Left ventricle myocardium inferior (tissue), 1 donor: Measurements from ENCODE around the gene SEH1L. TPM values are rescaled to one million over a fixed set of nuclear protein-coding genes. Genes with fewer than 3 reads are reported as not detected.
A peak's percentile ranks its signal among the peaks of the same experiment; 100 is the strongest.

Experiments used
- DNase-seq: peaks from one replicate; pipeline ENCODE4 v3.0.0-alpha.2; 2020
- H3K27ac ChIP-seq: fragments of 200-600 bp; replicated peaks from 2 replicates; pipeline ENCODE4 v1.8.0; 2021
- H3K27me3 ChIP-seq: fragments of 200-600 bp; 2 replicates; pipeline ENCODE4 v1.8.0; 2021; ENCODE audit warnings: low read depth
- H3K36me3 ChIP-seq: fragments of 200-600 bp; 2 replicates; pipeline ENCODE4 v1.8.0; 2021
- H3K4me1 ChIP-seq: fragments of 200-600 bp; 2 replicates; pipeline ENCODE4 v1.8.0; 2021
- H3K4me3 ChIP-seq: fragments of 200-600 bp; 2 replicates; pipeline ENCODE4 v1.8.0; 2021; ENCODE audit warnings: mild to moderate bottlenecking, moderate library complexity
- H3K9me3 ChIP-seq: fragments of 200-600 bp; replicated peaks from 2 replicates; pipeline ENCODE4 v1.8.0; 2021
- CTCF ChIP-seq: fragments of 200-600 bp; IDR thresholded peaks from 2 replicates; pipeline ENCODE4 v1.8.0; 2021; ENCODE audit warnings: antibody characterized with exemption, mild to moderate bottlenecking, borderline replicate concordance
- intact Hi-C: fragments of 100-400 bp; cut with micrococcal nuclease; formaldehyde crosslinking; loops from one replicate; pipeline ENCODE4 v1.11.0; 2022
- total RNA-seq: library from RNA; stranded (reverse); fragmentation: NEBNext Ultra II Directional; extraction: Animal tissue kit (Norgen Biotek cat#: 25700); gene quantifications from one replicate; pipeline ENCODE4 v1.2.1, GENCODE V29; 2021
- donor health status: DM: no; HTN: yes; CAD: no; lungs with severe emphysema.

The SEH1L gene
- total RNA-seq, 1 donor from 2014 or later, result 18.1 TPM

- TF ChIP-seq CTCF, result no peak
- no peak for DNase-seq
- H3K36me3 ChIP-seq, result peaks cover 90% of the 10 kb centered on the region
- peak overlapping the region; percentile 52 for H3K27ac ChIP-seq
- H3K9me3 ChIP-seq, result no peaks in the 10 kb centered on the region
- H3K27me3 ChIP-seq, result no peaks in the 10 kb centered on the region
- H3K4me1 ChIP-seq, result peaks cover 39% of the 10 kb centered on the region
- H3K4me3 ChIP-seq, result no peak overlapping the region
- intact Hi-C loops, result no loop called here
These were observed 67.0 kb downstream of the SEH1L start for GRCh38 chr18:13014818-13015217.

DNA sequence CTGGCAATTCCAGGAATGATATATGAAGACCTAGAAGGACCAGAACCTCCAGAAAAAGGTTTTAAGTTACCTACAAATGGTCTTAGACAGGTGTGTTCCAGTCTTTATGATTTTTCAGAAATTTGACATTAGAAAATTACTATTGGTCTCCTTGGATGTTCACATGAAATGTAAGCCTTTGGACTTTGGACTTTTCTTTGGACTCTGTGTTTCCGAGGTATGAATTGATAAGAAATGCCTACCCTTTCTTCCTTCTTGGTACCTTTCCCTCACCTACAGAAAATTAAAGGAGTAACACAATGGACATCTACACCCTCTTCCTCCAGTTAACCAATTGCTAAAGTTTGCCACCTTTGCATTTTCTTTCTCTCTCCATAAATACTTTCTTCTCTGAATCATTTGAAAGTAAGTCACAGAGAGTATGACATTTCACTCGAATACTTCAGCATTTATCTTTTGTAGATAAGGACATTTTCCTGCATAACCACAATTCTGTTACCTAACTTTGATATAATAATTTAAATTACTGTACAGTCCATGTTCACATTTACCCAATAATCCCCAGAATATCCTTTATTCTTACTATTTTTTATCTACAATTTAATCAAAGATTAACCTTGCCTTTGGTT lies 69.5 kb downstream of the SEH1L start:
- no peak overlapping the region for H3K4me3 ChIP-seq
- peaks cover 88% of the 10 kb centered on the region for H3K36me3 ChIP-seq
- intact Hi-C loops, result no loop called here
- H3K27me3 ChIP-seq, result no peaks in the 10 kb centered on the region
- no peak overlapping the region for H3K27ac ChIP-seq
- no peak for TF ChIP-seq CTCF
- H3K9me3 ChIP-seq, result peaks cover 2% of the 10 kb centered on the region
- peaks cover 39% of the 10 kb centered on the region for H3K4me1 ChIP-seq
- DNase-seq, result no peak

DNA sequence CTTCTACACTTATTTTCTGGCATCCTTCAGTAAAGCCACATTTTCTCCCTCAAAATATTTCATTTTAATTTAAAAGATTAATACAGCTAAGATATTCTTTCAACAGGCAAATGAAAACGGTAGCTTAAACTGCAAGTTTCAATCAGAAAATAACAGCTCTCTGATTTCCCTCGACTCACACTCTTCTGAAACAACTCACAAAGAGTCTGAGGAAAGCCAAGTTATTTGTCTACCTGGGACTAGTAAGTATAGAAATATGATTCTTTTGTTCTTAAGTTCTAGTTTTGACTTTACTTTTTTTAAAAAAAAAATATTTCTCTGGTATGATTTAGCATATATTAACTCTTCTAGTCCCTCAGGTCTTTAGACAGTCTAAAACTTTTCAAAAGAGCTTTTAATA lies 70.6 kb downstream of the SEH1L start:
- H3K9me3 ChIP-seq, result peaks cover 11% of the 10 kb centered on the region
- H3K4me1 ChIP-seq, result peaks cover 39% of the 10 kb centered on the region
- intact Hi-C loops, result no loop called here
- no peak for TF ChIP-seq CTCF
- H3K27ac ChIP-seq, result no peak overlapping the region
- DNase-seq, result no peak
- no peaks in the 10 kb centered on the region for H3K27me3 ChIP-seq
- H3K4me3 ChIP-seq, result no peak overlapping the region
- H3K36me3 ChIP-seq, result peaks cover 89% of the 10 kb centered on the region

DNA sequence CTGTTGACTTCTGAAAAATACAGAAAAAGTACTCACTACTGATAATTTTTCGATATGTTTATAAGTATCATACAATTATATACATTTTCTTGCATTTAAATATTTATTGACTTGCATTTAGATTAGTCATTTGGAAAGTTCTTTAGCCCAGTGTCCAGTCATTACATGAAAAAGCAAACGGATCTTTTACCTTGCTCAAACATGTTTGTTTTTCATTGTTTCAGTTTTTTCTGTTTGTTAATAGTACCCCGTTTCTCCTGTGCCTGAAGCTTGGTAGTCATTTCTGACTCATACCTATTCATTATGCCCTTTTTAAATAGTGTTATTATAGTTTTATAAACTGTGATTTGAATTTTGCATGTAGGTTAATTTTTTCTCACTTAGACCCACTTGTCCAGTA lies 71.5 kb downstream of the SEH1L start:
- intact Hi-C loops, result no loop called here
- no peaks in the 10 kb centered on the region for H3K27me3 ChIP-seq
- no peak overlapping the region for H3K4me3 ChIP-seq
- H3K9me3 ChIP-seq, result peaks cover 11% of the 10 kb centered on the region
- no peak for DNase-seq
- no peak for TF ChIP-seq CTCF
- peaks cover 86% of the 10 kb centered on the region for H3K36me3 ChIP-seq
- peaks cover 30% of the 10 kb centered on the region for H3K4me1 ChIP-seq
- no peak overlapping the region for H3K27ac ChIP-seq

DNA sequence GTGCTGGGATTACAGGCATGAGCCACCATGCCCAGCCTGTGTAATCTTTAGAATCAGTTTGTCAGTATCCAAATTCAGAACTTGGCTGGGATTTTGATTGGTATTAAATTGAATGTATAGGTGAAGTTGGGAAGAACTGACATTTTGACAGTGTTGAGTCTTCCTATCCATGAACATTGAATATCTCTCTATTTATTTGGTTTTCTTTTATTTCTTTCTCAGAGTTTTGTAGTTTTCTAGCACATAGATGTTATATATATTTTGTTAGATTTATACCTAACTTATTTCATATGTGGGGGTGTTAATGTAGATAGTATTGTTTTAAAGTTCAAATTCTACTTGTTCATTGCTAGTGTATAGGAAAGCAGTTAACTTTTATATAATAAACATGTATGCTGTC lies 74.8 kb downstream of the SEH1L start:
- Histone ChIP-seq H3K36me3 (peaks cover 60% of the 10 kb centered on the region), H3K4me1 (peaks cover 25% of the 10 kb centered on the region), H3K27ac (no peak overlapping the region), H3K27me3 (no peaks in the 10 kb centered on the region), H3K9me3 (peaks cover 11% of the 10 kb centered on the region), H3K4me3 (no peak overlapping the region)
- TF ChIP-seq CTCF, result no peak
- intact Hi-C loops, result no loop called here
- DNase-seq, result no peak
